ENCODE measurements around the gene FAM170B.

- TF ChIP-seq CTCF (IDR thresholded peaks at IDR 0.05), result no peak
- TF ChIP-seq EZH2 (IDR thresholded peaks at IDR 0.05), result no peak
These were observed 26.5 kb downstream of the FAM170B start for GRCh38 chr10:49107111-49107886.

Data from neural progenitor cell (in vitro differentiated cells).